ENCODE measurements around the gene PNMA6E.

Gene PNMA6E

GRCh38 chrX:153361781-153362397 is 39.3 kb downstream of the PNMA6E start:
- Histone ChIP-seq H3K4me3 (ENCODE audit: low read depth, low read length) (no peak overlapping the region), H3K36me3 (ENCODE audit: control insufficient read depth in 2 of 2, insufficient read depth in 1 of 2, low read length in 2 of 2) (no peaks in the 10 kb centered on the region), H3K9me3 (ENCODE audit: control insufficient read depth, insufficient read depth, low read depth, low read length) (no peaks in the 10 kb centered on the region), H3K4me1 (ENCODE audit: control insufficient read depth, insufficient read depth, low read length) (no peaks in the 10 kb centered on the region; the same call in 1 of the 2 replicates), H3K27ac (ENCODE audit: extremely low read depth, low read depth, low read length) (no peak overlapping the region)
- ChIA-PET CTCF (interaction anchor here (0.6 to 1.3 kb wide), 4 partner anchors 9 to 329 kb away, joined by 3 to 4 read pairs (median 3); no protein-coding TSS in a partner anchor), POLR2A (interaction anchor here (1.5 kb wide), 1 partner anchor 16 kb away, joined by 4 read pairs; no protein-coding TSS in a partner anchor)
- TF ChIP-seq ZNF10 (tag by site-specific recombination; IDR thresholded peaks at IDR 0.05), result 0 out of 2 replicates have a peak, but pooled peaks have one; percentile 26
- TF ChIP-seq ZNF677 (tag by site-specific recombination; IDR thresholded peaks at IDR 0.05), result peak; percentile 20; the same call in 1 of the 2 replicates
- no peak for TF ChIP-seq ZNF132 (tag by site-specific recombination; IDR thresholded peaks at IDR 0.05; ENCODE audit: borderline replicate concordance)
- TF ChIP-seq ZNF629 (tag by site-specific recombination; IDR thresholded peaks at IDR 0.05), result no peak
- 0 out of 2 replicates have a peak, but pooled peaks have one; percentile 63 for TF ChIP-seq ZSCAN30 (tag by site-specific recombination; IDR thresholded peaks at IDR 0.05)
- TF ChIP-seq SCRT1 (tag by site-specific recombination; IDR thresholded peaks at IDR 0.05; ENCODE audit: borderline replicate concordance), result peak; percentile 86; the same call in 1 of the 2 replicates
- TF ChIP-seq SCRT2 (tag by site-specific recombination; IDR thresholded peaks at IDR 0.05), result peak; percentile 93
- TF ChIP-seq ZSCAN18 (tag by site-specific recombination; IDR thresholded peaks at IDR 0.05), result no peak

GRCh38 chrX:153357877-153358276 is 43.3 kb downstream of the PNMA6E start:
- POLR2A ChIA-PET, result no interaction called here
- no peak overlapping the region for H3K27ac ChIP-seq (ENCODE audit: extremely low read depth, low read depth, low read length)
- TF ChIP-seq ZBTB11 (tag by site-specific recombination; conservative IDR thresholded peaks at IDR 0.05; ENCODE audit: low read depth) (no peak), ZNF18 (tag by site-specific recombination; IDR thresholded peaks at IDR 0.05) (no peak), ZNF585B (tag by site-specific recombination; IDR thresholded peaks at IDR 0.05) (peak; percentile 97), KLF16 (tag by site-specific recombination; IDR thresholded peaks at IDR 0.05) (no peak), KLF17 (tag by site-specific recombination; IDR thresholded peaks at IDR 0.05) (no peak), ZNF138 (tag by site-specific recombination; IDR thresholded peaks at IDR 0.05; ENCODE audit: borderline replicate concordance) (no peak), SETDB1 (IDR thresholded peaks at IDR 0.05; ENCODE audit: insufficient read length, low read length) (peak; percentile 29), BCL6B (tag by site-specific recombination; IDR thresholded peaks at IDR 0.05) (no peak), ZEB2 (tag by site-specific recombination; IDR thresholded peaks at IDR 0.05) (no peak), ZNF610 (tag by site-specific recombination; IDR thresholded peaks at IDR 0.05; ENCODE audit: borderline replicate concordance) (no peak)
- CTCF ChIA-PET, result no interaction called here
- no peaks in the 10 kb centered on the region for H3K9me3 ChIP-seq (ENCODE audit: control insufficient read depth, insufficient read depth, low read depth, low read length)
- H3K4me3 ChIP-seq (ENCODE audit: low read depth, low read length), result no peak overlapping the region
- H3K36me3 ChIP-seq (ENCODE audit: control insufficient read depth in 2 of 2, insufficient read depth in 1 of 2, low read length in 2 of 2), result no peaks in the 10 kb centered on the region
- no peaks in the 10 kb centered on the region; the same call in 1 of the 2 replicates for H3K4me1 ChIP-seq (ENCODE audit: control insufficient read depth, insufficient read depth, low read length)

All from HEK293 (cell line).